Amniotic epithelial cell (primary cell): ENCODE results near the gene TMC4.

ENCODE experiments used
- DNase-seq: peaks from one replicate; pipeline ENCODE4 v3.0.0-alpha.2; 2010; ENCODE audit warnings: low read depth

The TMC4 gene

GRCh38 chr19:54133312-54133956 is 39.5 kb downstream of the TMC4 start:
- DNase-seq: peak; percentile 77

GRCh38 chr19:54129617-54129996 is 43.4 kb downstream of the TMC4 start:
- DNase-seq: no peak

GRCh38 chr19:54128796-54129616 is 44.0 kb downstream of the TMC4 start:
- DNase-seq: no peak

GRCh38 chr19:54128441-54128725 is 44.6 kb downstream of the TMC4 start:
- no peak for DNase-seq

GRCh38 chr19:54127688-54128440 is 45.1 kb downstream of the TMC4 start:
- DNase-seq: no peak

GRCh38 chr19:54125713-54126112 is 47.2 kb downstream of the TMC4 start:
- no peak for DNase-seq

GRCh38 chr19:54124393-54124792 is 48.6 kb downstream of the TMC4 start:
- no peak for DNase-seq

- no peak for DNase-seq
Measured at GRCh38 chr19:54123682-54124081, 49.3 kb downstream of the TMC4 start.

GRCh38 chr19:54121259-54121658 is 51.7 kb downstream of the TMC4 start:
- DNase-seq: no peak

GRCh38 chr19:54115109-54116063 is 57.6 kb downstream of the TMC4 start, which contains the start of the genes PRPF31 and TFPT:
Gene PRPF31, plus strand, starts transcription at chr19:54115754. Its CDS starts 2,525 bp downstream, at chr19:54118279.
Gene TFPT, minus strand, starts transcription at chr19:54115657. Its CDS starts 388 bp downstream, at chr19:54115269.
- peak; percentile 98 for DNase-seq

- DNase-seq: peak; percentile 40
Measured at GRCh38 chr19:54114340-54115108, 58.4 kb downstream of the TMC4 start.
